GM12875 (cell line): ENCODE results near the gene TXNRD1.
"Not testable (repeated sequence)": the region's sequence is repeated elsewhere in the genome, so short reads cannot be mapped to it uniquely, and the experiment has no call there.

ENCODE experiments used
- H3K4me3 ChIP-seq: one replicate; pipeline ENCODE4 v1.5.1; 2011; ENCODE audit warnings: low read depth, low read length, control low read depth
- CTCF ChIP-seq: IDR thresholded peaks from 2 replicates; pipeline ENCODE4 v1.5.1; 2011; ENCODE audit warnings: low read depth, mild to moderate bottlenecking, control low read depth, inconsistent platforms, low read length, moderate library complexity, borderline replicate concordance; ENCODE audit not compliant: insufficient read depth

The TXNRD1 gene

GRCh38 chr12:104212516-104212915, 3.1 kb upstream of the TXNRD1 start:
- TF ChIP-seq CTCF = no peak

GRCh38 chr12:104213952-104214351, 1.6 kb upstream of the TXNRD1 start:
- no peak overlapping the region for H3K4me3 ChIP-seq
- TF ChIP-seq CTCF = no peak

More at GRCh38 chr12:104212516-104212915, 3.1 kb upstream of the TXNRD1 start:
- H3K4me3 ChIP-seq = no peak overlapping the region

GRCh38 chr12:104216521-104216924, 944 bp downstream of the TXNRD1 start:
- H3K4me3 ChIP-seq = no peak overlapping the region
- no peak for TF ChIP-seq CTCF

GRCh38 chr12:104218506-104218905, 2.9 kb downstream of the TXNRD1 start:
- not testable (repeated sequence) for H3K4me3 ChIP-seq

- H3K4me3 ChIP-seq = no peak overlapping the region
- TF ChIP-seq CTCF = no peak
These were observed 3.4 kb downstream of the TXNRD1 start for GRCh38 chr12:104218935-104219334.

- TF ChIP-seq CTCF = no peak
- no peak overlapping the region for H3K4me3 ChIP-seq
These were observed 3.8 kb downstream of the TXNRD1 start for GRCh38 chr12:104219361-104219892.

- H3K4me3 ChIP-seq = no peak overlapping the region
- no peak for TF ChIP-seq CTCF
These were observed 4.4 kb downstream of the TXNRD1 start for GRCh38 chr12:104219908-104220404.
